Sciatic nerve (tissue), 2 donors: ENCODE results near the gene C1orf185. TPM values are rescaled to one million over a fixed set of nuclear protein-coding genes. Genes with fewer than 3 reads are reported as not detected.

Experiments
- ATAC-seq: fragments of 200-7000 bp; cut with Tn5 transposase; one replicate; pipeline ENCODE4 v1.9.1; 2020; ENCODE audit warnings: mild to moderate bottlenecking, moderate library complexity
- DNase-seq: peaks from one replicate; pipeline ENCODE4 v3.0.0-alpha.2; 2020; ENCODE audit warnings: low spot score
- intact Hi-C: fragments of 100-400 bp; cut with DNase I; formaldehyde crosslinking; loops from one replicate; pipeline ENCODE4 v1.14.2; 2022
- microRNA-seq: library from miRNA; unstranded; fragments of <30 nt; microRNA quantifications from one replicate; pipeline ENCODE4 v1.2.0, GENCODE V29; 2020
- total RNA-seq: library from RNA; stranded (reverse); fragmentation: NEBNext Ultra II Directional; extraction: Animal tissue kit (Norgen Biotek cat#: 25700); gene quantifications from one replicate; pipeline ENCODE4 v1.2.1, GENCODE V29; 2021
- donor health status: DM: no; HTN: no; CAD: no.
- donor health status: DM: no; HTN: no; CAD: no.

C1orf185 gene
- total RNA-seq, 1 donor from 2014 or later, result not detected

GRCh38 chr1:51192213-51192843 lies 90.3 kb downstream of the C1orf185 start:
- ATAC-seq (peak; percentile 78), DNase-seq (peak; percentile 83)

GRCh38 chr1:51193564-51193963 lies 91.5 kb downstream of the C1orf185 start:
- no peak for ATAC-seq
- intact Hi-C loops, result no loop called here
- DNase-seq, result no peak

More at GRCh38 chr1:51192213-51192843, 90.3 kb downstream of the C1orf185 start:
- intact Hi-C loops, result no loop called here

Small RNA genes within 50 kb of the gene (microRNA-seq; reads per million reads assigned to microRNA genes)
- gene MIR4421, result not detected
- gene MIR6500, result not detected

Other genes with a start within 250 kb of the C1orf185 start
- gene FAF1, start 142.0 kb upstream of the C1orf185 start, total RNA-seq, result 54.7 TPM
- gene CDKN2C, start 132.0 kb upstream of the C1orf185 start, total RNA-seq, result 17.2 TPM
- gene RNF11, start 134.0 kb downstream of the C1orf185 start, total RNA-seq, result 98.6 TPM
- gene TTC39A, start 228.3 kb downstream of the C1orf185 start, total RNA-seq, result 1.2 TPM